Activated B cell treated with CpG ODN at 0.5 μM for 24 hours (primary cell): ENCODE results near the gene NFATC3. TPM values are rescaled to one million over a fixed set of nuclear protein-coding genes. Genes with fewer than 3 reads are reported as not detected.

Experiments
- ATAC-seq: fragments of 200-7000 bp; cut with Tn5 transposase; one replicate; pipeline ENCODE4 v1.10.0; 2021; ENCODE audit warnings: low read depth, mild to moderate bottlenecking, moderate library complexity
- CTCF ChIA-PET: fragments of 350-600 bp; sonication (Branson Sonifier 250); formaldehyde crosslinking; loops from one replicate; lab custom pipeline; 2021; ENCODE audit warnings: antibody characterized with exemption; lab: Charles Lee
- POLR2A ChIA-PET: fragments of 350-600 bp; sonication (Branson Sonifier 250); formaldehyde crosslinking; loops from one replicate; lab custom pipeline; 2021; ENCODE audit warnings: antibody characterized with exemption; lab: Charles Lee
- DNase-seq: peaks from one replicate; pipeline ENCODE4 v3.0.0; 2022
- H3K27ac Mint-ChIP-seq: one replicate; pipeline ENCODE4 v1.8.0; 2020; ENCODE audit warnings: mixed read lengths
- H3K27me3 Mint-ChIP-seq: one replicate; pipeline ENCODE4 v1.8.0; 2021; ENCODE audit warnings: mixed read lengths
- H3K36me3 Mint-ChIP-seq: one replicate; pipeline ENCODE4 v1.8.0; 2021; ENCODE audit warnings: low read depth, mixed read lengths
- H3K4me1 Mint-ChIP-seq: one replicate; pipeline ENCODE4 v1.8.0; 2021; ENCODE audit warnings: mixed read lengths
- H3K4me3 Mint-ChIP-seq: one replicate; pipeline ENCODE4 v1.8.0; 2020; ENCODE audit warnings: mild to moderate bottlenecking, mixed read lengths
- H3K9me3 Mint-ChIP-seq: one replicate; pipeline ENCODE4 v1.8.0; 2020; ENCODE audit warnings: mixed read lengths
- intact Hi-C: fragments of 100-400 bp; cut with micrococcal nuclease; formaldehyde crosslinking; loops from one replicate; pipeline ENCODE4 v1.15.1; 2024
- total RNA-seq: library from RNA; stranded (reverse); gene quantifications from 2 replicates; pipeline ENCODE4 v1.2.3, GENCODE V29; 2022
- TF ChIP-seq, protein P1 (sequence below): fragments of 200-600 bp; IDR thresholded peaks from one replicate; pipeline ENCODE4 v1.8.0; 2022; ENCODE audit warnings: antibody characterized with exemption, mild to moderate bottlenecking

Gene NFATC3
- total RNA-seq, 1 donor from 2014 or later, result 72.0 TPM

DNA sequence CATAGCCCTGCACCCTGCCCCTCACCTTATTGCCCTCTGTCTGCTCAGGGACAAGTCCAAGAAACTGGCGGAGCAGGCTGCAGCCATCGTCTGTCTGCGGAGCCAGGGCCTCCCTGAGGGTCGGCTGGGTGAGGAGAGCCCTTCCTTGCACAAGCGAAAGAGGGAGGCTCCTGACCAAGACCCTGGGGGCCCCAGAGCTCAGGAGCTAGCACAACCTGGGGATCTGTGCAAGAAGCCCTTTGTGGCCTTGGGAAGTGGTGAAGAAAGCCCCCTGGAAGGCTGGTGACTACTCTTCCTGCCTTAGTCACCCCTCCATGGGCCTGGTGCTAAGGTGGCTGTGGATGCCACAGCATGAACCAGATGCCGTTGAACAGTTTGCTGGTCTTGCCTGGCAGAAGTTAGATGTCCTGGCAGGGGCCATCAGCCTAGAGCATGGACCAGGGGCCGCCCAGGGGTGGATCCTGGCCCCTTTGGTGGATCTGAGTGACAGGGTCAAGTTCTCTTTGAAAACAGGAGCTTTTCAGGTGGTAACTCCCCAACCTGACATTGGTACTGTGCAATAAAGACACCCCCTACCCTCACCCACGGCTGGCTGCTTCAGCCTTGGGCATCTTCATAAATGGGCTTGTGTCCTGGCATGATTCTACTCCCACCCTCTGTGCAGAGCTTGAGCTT is 6.3 kb upstream of the NFATC3 start:
- Mint-ChIP-seq H3K27me3 (no peaks in the 10 kb centered on the region), H3K4me1 (peaks cover 93% of the 10 kb centered on the region), H3K36me3 (peaks cover 62% of the 10 kb centered on the region), H3K9me3 (no peaks in the 10 kb centered on the region), H3K27ac (peak overlapping the region; percentile 91), H3K4me3 (no peak overlapping the region)
- DNase-seq (no peak), ATAC-seq (no peak)
- POLR2A ChIA-PET, result interaction anchor here (1.2 to 2.3 kb wide), 2 partner anchors 8 to 27 kb away, joined by 4 to 16 read pairs; no protein-coding TSS in a partner anchor
- intact Hi-C loops, result loop anchor here (10.0 kb wide), 1 partner anchor 414 kb away; the partner anchor contains the start of genes ACD, C16orf86, ENKD1 and PARD6A
- CTCF ChIA-PET, result interaction anchor here (1.2 to 2.6 kb wide), 3 partner anchors 7 to 14 kb away, joined by 3 to 11 read pairs (median 6); no protein-coding TSS in a partner anchor
- TF ChIP-seq, protein P1, sequence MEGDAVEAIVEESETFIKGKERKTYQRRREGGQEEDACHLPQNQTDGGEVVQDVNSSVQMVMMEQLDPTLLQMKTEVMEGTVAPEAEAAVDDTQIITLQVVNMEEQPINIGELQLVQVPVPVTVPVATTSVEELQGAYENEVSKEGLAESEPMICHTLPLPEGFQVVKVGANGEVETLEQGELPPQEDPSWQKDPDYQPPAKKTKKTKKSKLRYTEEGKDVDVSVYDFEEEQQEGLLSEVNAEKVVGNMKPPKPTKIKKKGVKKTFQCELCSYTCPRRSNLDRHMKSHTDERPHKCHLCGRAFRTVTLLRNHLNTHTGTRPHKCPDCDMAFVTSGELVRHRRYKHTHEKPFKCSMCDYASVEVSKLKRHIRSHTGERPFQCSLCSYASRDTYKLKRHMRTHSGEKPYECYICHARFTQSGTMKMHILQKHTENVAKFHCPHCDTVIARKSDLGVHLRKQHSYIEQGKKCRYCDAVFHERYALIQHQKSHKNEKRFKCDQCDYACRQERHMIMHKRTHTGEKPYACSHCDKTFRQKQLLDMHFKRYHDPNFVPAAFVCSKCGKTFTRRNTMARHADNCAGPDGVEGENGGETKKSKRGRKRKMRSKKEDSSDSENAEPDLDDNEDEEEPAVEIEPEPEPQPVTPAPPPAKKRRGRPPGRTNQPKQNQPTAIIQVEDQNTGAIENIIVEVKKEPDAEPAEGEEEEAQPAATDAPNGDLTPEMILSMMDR, result no peak

DNA sequence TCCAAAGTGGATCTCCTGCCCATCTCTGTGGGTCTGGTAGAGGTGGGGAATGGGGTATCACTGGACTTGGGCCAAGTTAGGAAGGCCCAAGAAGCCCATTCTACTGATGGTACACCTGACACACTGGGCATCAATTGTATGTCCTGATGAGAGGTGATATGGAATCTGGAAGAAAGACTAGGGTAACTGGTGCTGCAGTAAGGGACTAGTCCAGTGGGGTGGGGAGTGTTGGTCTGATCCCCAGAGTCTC is 5.9 kb upstream of the NFATC3 start:
- H3K36me3 Mint-ChIP-seq, result peaks cover 57% of the 10 kb centered on the region
- CTCF ChIA-PET, result interaction anchor here (0.9 to 2.6 kb wide), 4 partner anchors 8 to 263 kb away, joined by 3 to 11 read pairs (median 4); no protein-coding TSS in a partner anchor
- H3K27ac Mint-ChIP-seq, result peak overlapping the region; percentile 91
- no peak for ATAC-seq
- peak overlapping the region; percentile 64 for H3K4me3 Mint-ChIP-seq
- peaks cover 93% of the 10 kb centered on the region for H3K4me1 Mint-ChIP-seq
- no peaks in the 10 kb centered on the region for H3K9me3 Mint-ChIP-seq
- DNase-seq, result no peak
- POLR2A ChIA-PET, result interaction anchor here (1.1 to 2.3 kb wide), 3 partner anchors 9 to 27 kb away, joined by 3 to 16 read pairs (median 4); no protein-coding TSS in a partner anchor
- intact Hi-C loops, result loop anchor here (10.0 kb wide), 1 partner anchor 414 kb away; the partner anchor contains the start of genes ACD, C16orf86, ENKD1 and PARD6A
- no peaks in the 10 kb centered on the region for H3K27me3 Mint-ChIP-seq
- TF ChIP-seq, protein P1, result no peak

DNA sequence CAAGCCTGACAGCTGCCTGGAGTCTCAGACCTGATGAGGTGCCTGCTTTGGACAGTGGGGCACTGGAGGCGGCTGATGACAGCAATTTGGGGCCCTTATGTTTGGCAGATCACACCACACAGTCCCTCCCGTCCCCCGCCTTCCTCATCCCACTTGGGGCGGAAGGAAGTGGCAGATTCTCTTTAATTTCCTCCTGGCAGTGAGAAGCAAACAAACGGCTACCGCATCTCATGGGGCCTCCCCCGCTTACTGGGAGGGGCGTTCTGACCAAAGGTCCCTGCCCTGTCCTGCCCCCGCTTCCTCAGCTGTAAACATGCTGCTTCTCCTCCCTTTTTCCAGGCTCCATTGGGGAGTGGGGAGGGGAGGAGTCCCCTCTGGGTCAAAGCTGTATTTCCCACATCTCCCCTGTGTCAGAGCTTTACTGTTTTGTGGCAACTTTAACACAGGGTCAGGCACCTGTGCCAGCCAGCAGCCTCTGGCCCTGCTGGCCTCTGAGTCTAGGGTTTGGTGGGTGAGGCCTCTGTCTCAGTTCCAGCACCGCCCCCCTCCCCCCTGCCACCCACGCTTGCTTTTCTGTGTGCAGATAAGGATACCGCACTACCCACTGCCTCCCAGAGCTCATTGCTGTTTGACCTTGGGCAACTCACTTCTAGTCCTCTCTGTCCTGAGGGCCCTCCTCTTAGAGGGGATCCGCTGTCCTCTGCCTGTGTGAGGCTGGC is 5.4 kb upstream of the NFATC3 start:
- ATAC-seq (no peak), DNase-seq (peak; percentile 44)
- no peaks in the 10 kb centered on the region for H3K27me3 Mint-ChIP-seq
- CTCF ChIA-PET, result interaction anchor here (0.9 to 2.6 kb wide), 4 partner anchors 8 to 263 kb away, joined by 3 to 11 read pairs (median 4); no protein-coding TSS in a partner anchor
- peaks cover 53% of the 10 kb centered on the region for H3K36me3 Mint-ChIP-seq
- H3K27ac Mint-ChIP-seq, result peak overlapping the region; percentile 91
- intact Hi-C loops, result loop anchor here (10.0 kb wide), 2 partner anchors 415 to 1485 kb away; partner anchors contain the start of genes ACD, C16orf86, ENKD1 and NFAT5
- POLR2A ChIA-PET, result interaction anchor here (0.6 to 2.3 kb wide), 6 partner anchors 9 to 264 kb away, joined by 3 to 16 read pairs (median 4); no protein-coding TSS in a partner anchor
- TF ChIP-seq, protein P1, result no peak
- H3K4me3 Mint-ChIP-seq, result peak overlapping the region; percentile 64
- H3K9me3 Mint-ChIP-seq, result no peaks in the 10 kb centered on the region
- peaks cover 90% of the 10 kb centered on the region for H3K4me1 Mint-ChIP-seq

DNA sequence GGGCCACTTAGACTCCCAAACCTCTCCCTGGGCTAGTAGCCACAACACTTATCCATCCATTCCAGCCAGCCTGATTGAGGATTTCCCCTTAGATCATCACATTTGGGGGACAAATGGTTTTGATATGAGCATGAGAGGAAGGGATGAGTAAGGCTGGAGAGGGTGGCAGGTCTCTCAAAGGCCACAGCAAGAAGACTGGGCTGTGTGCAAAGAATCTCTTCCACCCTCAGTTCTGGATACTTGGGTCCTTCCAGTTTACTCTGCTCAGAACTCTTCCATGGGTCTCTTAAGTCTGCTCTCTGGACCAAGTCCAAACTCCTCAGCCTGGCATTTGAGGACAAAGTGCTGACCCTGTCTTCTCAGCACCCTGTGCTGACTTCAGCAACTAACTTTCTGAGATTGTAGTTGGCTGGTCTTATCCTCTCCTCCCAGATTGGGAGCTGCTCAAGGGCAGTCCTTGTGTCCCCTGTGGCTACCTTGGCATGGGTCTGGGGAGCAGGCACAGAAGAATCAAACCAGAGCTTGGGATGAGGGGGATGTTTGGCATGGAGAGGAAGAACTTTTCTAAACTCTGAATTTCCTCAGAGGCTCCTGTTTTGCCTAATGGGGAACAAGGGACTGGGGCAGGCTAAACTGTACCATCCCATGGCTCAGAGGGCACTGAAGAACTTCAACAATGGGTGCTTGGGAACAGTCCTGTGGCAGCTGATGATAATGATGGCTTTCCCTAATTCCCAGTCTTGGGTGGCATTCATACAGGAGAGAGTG is 3.1 kb upstream of the NFATC3 start:
- ChIA-PET POLR2A (interaction anchor here (6.1 kb wide), 1 partner anchor 10 kb away, joined by 211 read pairs; no protein-coding TSS in a partner anchor), CTCF (interaction anchor here (2.3 to 3.8 kb wide), 2 partner anchors 9 to 148 kb away, joined by 6 to 54 read pairs; no protein-coding TSS in a partner anchor)
- no peak for DNase-seq
- TF ChIP-seq, protein P1, result no peak
- Mint-ChIP-seq H3K4me3 (no peak overlapping the region), H3K36me3 (peaks cover 40% of the 10 kb centered on the region), H3K27me3 (no peaks in the 10 kb centered on the region), H3K4me1 (peaks cover 78% of the 10 kb centered on the region), H3K27ac (peak overlapping the region; percentile 69), H3K9me3 (no peaks in the 10 kb centered on the region)
- ATAC-seq, result no peak
- intact Hi-C loops, result loop anchor here (10.0 kb wide), 1 partner anchor 1483 kb away; the partner anchor contains the start of gene NFAT5
